HL-60 (cell line): Measurements from ENCODE around the gene CCRL2.

ENCODE experiments used
- GABPA ChIP-seq: IDR thresholded peaks from 2 replicates; pipeline ENCODE4 v1.6.1; 2012; ENCODE audit warnings: low read depth
- POLR2AphosphoS5 ChIP-seq: IDR thresholded peaks from 2 replicates; pipeline ENCODE4 v1.6.1; 2012; ENCODE audit warnings: low read depth
- REST ChIP-seq: IDR thresholded peaks from 2 replicates; pipeline ENCODE4 v1.6.1; 2012; ENCODE audit warnings: low read depth; ENCODE audit not compliant: insufficient replicate concordance
- TF ChIP-seq, protein P1 (sequence below): IDR thresholded peaks from one replicate; pipeline ENCODE4 v1.5.1; 2011; ENCODE audit warnings: low read length, control low read depth, inconsistent platforms; ENCODE audit not compliant: insufficient read depth

DNA sequence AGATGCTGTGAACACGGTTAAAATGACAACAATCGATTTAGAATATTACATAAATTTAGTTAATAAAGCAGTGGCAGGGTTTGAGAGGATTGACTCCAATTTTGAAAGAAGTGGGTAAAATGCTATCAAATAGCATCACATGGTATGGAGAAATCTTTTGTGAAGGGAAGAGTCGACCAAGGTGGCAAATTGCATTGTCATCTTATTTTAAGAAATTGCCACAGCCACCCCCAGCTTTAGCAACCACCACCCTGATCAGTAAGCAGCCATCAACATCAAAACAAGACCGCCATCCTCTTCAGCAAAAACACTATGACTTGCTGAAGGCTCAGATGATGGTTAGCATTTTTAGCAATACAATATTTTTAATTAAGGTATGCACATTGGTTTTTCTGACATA lies 42.0 kb upstream of the CCRL2 start:
- TF ChIP-seq GABPA (no peak), POLR2AphosphoS5 (no peak), REST (no peak)
- TF ChIP-seq, protein P1, sequence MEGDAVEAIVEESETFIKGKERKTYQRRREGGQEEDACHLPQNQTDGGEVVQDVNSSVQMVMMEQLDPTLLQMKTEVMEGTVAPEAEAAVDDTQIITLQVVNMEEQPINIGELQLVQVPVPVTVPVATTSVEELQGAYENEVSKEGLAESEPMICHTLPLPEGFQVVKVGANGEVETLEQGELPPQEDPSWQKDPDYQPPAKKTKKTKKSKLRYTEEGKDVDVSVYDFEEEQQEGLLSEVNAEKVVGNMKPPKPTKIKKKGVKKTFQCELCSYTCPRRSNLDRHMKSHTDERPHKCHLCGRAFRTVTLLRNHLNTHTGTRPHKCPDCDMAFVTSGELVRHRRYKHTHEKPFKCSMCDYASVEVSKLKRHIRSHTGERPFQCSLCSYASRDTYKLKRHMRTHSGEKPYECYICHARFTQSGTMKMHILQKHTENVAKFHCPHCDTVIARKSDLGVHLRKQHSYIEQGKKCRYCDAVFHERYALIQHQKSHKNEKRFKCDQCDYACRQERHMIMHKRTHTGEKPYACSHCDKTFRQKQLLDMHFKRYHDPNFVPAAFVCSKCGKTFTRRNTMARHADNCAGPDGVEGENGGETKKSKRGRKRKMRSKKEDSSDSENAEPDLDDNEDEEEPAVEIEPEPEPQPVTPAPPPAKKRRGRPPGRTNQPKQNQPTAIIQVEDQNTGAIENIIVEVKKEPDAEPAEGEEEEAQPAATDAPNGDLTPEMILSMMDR, result no peak
